Measurements from ENCODE around the gene MOG.

Gene MOG

GRCh38 chr6:29637247-29637646 lies 19.6 kb upstream of the MOG start:
- no peak for DNase-seq (ENCODE audit: low read depth)
- TF ChIP-seq CTCF (IDR thresholded peaks at IDR 0.05; ENCODE audit: low read depth, low read length, missing control alignments), result no peak
- no peak overlapping the region for H3K4me3 ChIP-seq (ENCODE audit: low read depth, low read length)

- no peak for TF ChIP-seq CTCF (IDR thresholded peaks at IDR 0.05; ENCODE audit: low read depth, low read length, missing control alignments)
- DNase-seq (ENCODE audit: low read depth), result no peak
- no peak overlapping the region for H3K4me3 ChIP-seq (ENCODE audit: low read depth, low read length)
Measured at GRCh38 chr6:29641430-29642148, 15.3 kb upstream of the MOG start.

GRCh38 chr6:29647927-29648642 lies 8.8 kb upstream of the MOG start:
- DNase-seq (ENCODE audit: low read depth), result no peak
- peak; percentile 54 for TF ChIP-seq CTCF (IDR thresholded peaks at IDR 0.05; ENCODE audit: low read depth, low read length, missing control alignments)
- no peak overlapping the region for H3K4me3 ChIP-seq (ENCODE audit: low read depth, low read length)

GRCh38 chr6:29649701-29650673 lies 6.9 kb upstream of the MOG start:
- peak overlapping the region; percentile 58 for H3K4me3 ChIP-seq (ENCODE audit: low read depth, low read length)
- TF ChIP-seq CTCF (IDR thresholded peaks at IDR 0.05; ENCODE audit: low read depth, low read length, missing control alignments), result peak; percentile 91
- DNase-seq (ENCODE audit: low read depth), result peak; percentile 96

- no peak overlapping the region for H3K4me3 ChIP-seq (ENCODE audit: low read depth, low read length)
- no peak for DNase-seq (ENCODE audit: low read depth)
- TF ChIP-seq CTCF (IDR thresholded peaks at IDR 0.05; ENCODE audit: low read depth, low read length, missing control alignments), result peak; percentile 53
Measured at GRCh38 chr6:29651413-29652197, 5.3 kb upstream of the MOG start.

- H3K4me3 ChIP-seq (ENCODE audit: low read depth, low read length), result no peak overlapping the region
- no peak for TF ChIP-seq CTCF (IDR thresholded peaks at IDR 0.05; ENCODE audit: low read depth, low read length, missing control alignments)
- no peak for DNase-seq (ENCODE audit: low read depth)
Measured at GRCh38 chr6:29652198-29652584, 4.7 kb upstream of the MOG start.

Data from GM12864 (cell line).